DMS53 treated with DMSO at 0.1 percent for 48 hours (cell line): ENCODE measurements around the gene KCNG3.
A peak's percentile ranks its signal among the peaks of the same experiment; 100 is the strongest.

ENCODE experiments used
- DNase-seq: peaks from one replicate; lab custom pipeline; 2025; ENCODE audit not compliant: unreplicated experiment; lab: John Stamatoyannopoulos, UW

Gene KCNG3

DNA sequence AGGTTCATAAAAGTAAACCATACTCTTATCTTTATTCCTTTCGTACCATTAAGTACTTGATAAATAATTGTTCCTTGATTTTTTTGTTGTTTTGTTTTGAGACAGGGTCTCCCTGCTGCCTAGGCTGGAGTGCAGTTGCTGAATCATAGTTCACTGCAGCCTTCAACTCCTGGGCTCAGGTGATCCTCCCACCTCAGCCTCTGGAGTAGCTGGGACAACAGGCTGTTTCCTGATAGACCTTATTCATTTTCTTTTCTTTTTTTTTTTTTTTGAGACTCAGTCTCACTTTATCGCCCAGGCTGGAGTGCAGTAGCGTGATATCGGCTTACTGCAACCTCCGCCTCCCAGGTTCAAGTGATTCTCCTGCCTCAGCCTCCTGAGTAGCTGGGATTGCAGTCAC, 5.5 kb downstream of the KCNG3 start:
- DNase-seq = no peak

DNA sequence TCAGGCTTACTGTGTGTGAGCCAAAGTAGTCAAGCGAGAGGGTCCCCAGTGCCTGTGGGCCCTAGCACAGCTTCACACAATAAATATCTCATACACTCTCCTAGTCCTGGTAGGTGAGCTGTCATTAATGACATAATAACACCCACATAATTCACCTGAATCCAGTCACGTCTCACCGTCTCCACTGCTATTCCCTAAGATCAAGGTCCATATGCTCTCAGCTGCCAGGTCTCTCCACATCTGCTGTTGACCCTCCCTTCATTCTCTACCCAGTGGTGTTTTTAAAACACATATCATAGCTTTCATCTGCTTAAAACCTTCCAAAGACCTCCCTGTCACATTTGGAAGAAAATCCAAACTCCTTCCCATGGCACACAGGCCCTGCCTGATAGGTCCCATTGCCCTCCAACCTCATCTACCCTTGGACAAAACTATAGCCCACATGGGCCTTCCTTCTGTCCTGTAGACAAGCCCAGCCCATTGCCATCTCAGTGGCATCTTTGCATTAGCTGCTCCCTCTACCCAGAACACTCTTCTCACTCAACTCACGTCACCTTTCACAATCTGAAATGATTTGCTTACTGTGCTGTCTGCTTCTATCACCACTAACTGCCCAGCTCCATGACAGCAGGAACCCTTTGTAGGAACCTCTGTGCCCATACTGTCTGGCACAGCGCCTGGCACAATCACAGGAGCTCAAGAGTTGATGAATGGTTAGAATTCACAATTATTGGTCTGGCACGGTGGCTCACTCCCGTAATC, 7.5 kb downstream of the KCNG3 start:
- DNase-seq = no peak

DNA sequence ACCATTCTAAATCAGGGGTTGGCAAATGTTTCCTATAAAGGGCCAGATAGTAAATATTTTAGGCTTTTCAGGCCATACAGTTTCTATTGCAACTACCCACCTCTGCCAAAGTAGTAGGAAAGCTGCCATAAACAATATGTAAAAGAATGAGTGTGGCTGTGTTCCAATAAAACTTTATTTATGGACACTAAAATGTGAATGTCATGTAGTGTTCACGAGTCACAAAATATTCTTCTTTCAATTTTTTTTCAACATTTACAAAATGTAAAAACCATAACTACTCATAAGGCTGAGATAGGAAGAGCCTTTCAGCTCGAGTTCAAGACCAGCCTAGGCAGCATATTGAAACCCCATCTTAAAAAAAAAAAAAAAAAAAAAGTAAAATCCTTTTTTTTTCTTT, 13.4 kb downstream of the KCNG3 start:
- no peak for DNase-seq

DNA sequence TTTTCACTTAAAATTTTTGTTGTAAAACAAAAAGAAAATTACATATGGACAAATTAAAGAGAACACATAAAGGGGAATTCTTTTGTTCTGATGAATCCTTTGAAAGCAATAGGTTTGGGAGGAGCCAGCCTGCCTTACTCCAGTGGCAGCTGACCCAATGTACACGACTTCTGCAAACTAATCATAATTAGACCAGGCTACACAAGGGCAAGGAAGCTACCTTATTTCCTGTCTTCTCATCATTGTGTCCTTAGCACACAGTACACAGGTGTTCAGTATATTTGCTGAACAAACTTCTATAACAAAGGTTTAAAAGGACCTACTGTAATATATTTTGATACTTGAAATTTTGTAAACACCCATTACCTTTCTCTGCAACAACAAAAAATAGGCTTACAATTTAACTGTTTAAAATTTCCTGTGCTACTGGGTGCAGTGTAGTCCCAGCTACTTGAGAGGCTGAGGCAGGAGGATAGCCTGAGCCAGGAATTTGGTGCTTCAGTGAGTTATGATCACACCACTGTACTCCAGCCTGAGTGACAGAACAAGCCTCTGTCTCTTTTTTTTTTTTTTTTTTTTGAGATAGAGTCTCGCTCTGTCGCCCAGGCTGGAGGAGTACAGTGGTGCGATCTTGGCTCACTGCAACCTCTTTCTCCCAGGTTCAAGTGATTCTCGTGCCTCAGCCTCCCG, 18.9 kb downstream of the KCNG3 start:
- peak; percentile 86 for DNase-seq

DNA sequence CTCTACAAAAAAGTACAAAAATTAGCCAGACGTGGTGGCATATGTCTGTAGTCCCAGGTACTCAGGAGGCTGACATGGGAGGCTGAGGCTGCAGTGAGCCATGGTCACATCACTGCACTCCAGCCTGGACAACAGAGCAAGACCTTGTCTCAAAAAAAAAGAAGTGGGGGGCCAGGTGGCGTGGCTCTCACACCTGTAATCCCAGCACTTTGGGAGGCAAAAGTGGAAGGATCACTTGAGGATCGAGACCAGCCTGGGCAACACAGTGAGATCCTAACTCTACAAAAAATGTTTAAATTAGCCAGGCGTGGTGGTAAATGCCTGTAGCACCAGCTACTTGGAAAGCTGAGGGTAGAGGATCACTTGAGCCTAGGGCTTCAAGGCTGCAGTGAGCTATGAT, 23.1 kb downstream of the KCNG3 start:
- no peak for DNase-seq

DNA sequence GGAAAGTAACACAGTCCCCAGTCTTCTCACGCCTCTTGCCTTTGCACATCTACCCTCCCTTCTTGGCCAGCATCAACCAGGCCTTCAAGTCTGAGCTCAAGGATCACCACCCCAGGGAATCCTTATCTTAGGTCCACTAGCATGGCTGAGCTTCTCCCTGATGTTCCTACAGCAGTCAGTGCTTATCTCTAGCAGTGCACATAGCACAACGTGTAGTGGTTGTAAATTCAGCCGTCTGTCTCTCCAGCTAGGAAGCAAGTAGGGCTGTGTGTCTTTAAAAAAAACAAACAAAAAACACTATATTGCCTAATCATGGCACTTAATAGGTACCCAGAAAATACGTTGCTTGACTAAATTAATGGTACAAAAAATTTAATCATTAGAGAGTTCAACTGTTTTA, 29.2 kb downstream of the KCNG3 start:
- DNase-seq = no peak

DNA sequence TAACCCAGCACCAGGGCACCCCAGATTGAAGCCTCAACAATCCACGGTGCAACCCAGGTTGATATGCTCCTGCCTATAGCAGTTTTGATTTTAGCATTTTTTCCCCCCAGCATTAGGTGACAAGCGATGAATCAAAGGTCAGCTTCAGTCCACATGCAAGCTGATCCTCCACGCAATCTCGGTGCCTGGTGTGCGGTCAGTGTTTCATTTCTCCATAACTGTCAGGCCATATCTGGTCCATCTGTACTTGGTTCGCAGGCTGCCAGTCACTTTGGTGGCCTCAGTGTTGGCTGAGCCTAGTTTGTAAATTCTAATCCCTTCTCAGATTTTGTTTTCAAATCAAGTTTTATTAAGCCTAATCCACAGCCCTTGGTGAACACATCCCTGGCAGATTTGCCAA, 30.2 kb downstream of the KCNG3 start:
- DNase-seq = no peak

DNA sequence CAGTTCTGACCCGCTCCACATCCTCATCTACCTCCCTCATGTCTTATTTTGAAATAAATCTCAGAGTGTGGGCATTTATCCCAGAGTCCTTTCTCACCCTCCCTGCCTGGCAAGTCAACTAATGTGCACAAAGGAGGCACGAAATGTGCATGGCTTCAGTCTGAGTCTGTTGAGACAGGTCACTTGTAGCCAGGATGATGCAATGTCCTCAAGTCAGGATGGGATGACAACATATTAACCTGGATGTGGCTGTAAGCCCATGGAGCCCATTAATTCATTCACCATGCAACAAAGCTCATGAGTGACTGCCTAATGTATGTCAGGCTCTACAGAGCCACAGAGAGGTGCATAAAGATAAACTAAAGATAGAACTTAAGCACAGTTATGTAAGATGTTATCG, 34.5 kb downstream of the KCNG3 start:
- DNase-seq = no peak

DNA sequence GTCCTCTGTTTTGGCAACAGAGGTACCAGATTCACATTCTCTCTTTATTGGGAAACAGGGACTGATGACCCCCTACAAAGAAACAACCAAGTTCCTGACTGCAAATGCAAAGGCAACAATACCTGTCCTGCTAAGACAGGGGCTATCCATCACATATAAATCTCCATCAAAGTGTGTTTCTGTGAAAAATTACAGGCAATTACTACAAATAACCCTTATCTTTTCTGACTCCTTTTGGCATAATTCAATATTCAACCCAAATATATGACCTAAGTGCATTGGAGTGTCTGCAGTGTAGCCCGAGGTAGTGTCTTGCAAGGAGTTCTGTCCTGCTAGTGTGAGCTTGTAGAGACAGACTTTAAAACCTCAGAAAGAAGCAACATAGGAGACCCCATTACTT, 35.4 kb downstream of the KCNG3 start:
- DNase-seq = no peak

DNA sequence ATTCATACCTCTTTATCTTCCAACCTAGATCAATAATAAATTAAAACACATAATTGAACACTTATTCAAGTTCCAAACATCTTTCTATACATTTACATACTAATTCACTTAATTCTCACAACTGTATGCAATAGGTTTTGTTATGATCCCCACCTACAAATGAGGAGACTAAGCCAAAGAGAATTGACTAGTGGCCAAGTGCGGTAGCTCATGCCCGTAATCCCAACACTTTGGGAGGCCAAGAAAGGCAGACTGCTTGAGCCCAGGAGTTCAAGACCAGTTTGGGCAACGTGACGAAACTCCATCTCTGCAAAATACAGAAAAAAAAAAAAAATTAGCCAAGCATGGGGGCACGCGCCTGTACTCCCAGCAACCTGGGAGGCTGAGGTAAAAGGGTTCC, 36.8 kb downstream of the KCNG3 start:
- no peak for DNase-seq

DNA sequence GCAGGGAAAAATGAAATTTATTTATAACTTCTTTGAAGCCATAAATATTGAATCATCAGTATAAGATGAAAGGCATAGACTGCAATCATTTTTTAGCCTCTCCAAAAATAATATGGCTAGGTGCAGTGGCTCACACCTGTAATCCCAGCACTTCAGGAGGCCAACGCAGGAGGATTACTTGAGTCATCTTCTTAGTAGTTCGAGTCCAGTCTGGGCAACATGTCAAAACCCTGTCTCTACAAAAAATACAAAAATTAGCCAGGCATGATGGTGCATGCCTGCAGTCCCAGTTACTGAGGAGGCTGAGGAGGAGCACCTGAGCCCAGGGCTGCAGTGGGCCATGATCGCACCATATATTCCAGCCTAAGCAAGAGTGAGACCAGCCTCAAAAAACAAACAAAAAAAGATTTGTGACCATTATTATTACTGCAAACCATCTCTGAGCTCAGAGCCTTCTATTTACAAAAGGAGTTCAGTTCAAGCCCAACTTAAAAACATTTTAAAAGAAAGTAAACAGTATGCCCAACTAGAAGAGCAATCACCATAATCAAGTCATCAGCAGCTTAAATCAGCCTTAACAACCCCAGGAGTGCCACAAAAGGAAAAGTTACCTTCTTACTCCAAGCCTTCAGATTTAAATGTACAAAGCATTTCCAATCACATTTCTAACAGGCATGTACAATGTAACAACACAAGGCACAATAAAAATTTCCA, 37.5 kb downstream of the KCNG3 start:
- no peak for DNase-seq

DNA sequence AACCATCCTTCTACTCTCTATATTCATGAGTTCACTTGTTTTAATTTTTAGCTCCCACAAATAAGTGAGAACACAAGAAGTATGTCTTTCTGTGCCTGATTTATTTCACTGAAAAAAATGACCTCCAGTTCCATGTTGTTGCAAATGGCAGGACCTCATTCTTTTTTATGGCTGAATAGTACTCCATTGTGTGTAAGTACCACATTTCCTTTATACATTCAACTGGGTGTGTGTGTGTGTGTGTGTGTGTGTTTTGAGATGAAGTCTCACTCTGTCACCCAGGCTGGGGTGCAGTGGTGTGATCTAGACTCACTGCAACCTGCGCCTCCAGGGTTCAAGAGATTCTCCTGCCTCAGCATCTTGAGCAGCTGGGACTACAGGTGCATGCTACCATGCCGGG, 41.2 kb downstream of the KCNG3 start:
- DNase-seq = no peak

DNA sequence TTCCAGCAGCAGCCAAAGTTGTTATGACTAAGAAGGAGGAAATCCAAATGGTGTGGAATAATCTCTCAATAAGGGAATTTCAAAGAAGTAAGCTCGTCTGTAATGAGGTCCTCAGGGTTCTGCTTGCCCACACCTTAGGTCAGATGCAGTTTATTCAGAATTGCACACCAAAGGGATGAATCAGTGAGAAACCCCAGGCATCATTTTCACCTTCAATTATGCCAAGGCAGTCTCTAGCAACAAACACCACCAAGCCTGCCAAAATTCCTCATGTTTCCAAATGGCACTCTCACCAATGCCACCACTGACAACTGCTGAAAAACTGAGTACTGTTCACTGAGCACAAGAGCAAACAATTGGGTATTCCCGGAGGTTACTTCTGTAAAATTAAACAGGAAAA, 43.6 kb downstream of the KCNG3 start:
- DNase-seq = no peak

DNA sequence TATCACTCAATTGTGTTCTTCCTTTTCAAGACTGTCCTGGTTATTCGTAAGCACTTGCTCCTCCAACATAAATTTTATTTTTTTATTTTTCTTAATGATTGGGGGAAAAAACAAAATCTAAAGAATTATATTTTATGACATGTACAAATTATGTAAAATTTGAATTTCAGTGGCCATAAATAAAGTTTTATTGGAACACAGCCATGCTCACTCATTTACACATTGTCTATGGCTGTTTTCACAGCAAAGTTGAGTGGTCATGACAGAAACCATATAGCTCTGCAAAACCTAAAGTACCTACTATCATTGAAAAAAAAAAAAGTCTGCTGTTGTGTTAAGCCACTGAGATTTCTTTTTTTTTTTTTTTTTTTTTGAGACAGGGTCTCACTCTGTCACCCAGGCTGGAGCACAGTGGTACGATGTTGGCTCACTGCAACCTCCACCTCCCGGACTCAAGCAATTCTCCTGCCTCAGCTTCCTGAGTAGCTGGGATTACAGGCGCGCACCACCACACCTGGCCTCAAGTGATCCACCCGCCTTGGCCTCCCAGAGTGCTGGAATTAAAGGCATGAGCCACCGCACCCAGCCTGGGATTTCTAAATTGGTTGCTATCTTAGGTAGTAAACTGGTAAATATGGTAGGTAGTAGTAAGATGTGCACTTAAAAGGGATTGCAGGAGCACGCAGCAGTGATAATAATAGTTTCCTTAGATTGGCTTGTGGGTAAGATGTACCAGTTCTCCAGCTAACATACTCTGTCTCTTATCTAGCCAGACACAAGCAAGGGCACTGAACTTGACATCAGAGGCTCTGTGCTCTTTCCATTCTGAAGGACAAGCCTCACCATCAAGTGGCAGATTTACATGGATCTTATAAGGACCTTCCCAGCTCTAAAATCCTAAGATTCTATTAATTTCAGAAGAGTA, 44.4 kb downstream of the KCNG3 start:
- no peak for DNase-seq

DNA sequence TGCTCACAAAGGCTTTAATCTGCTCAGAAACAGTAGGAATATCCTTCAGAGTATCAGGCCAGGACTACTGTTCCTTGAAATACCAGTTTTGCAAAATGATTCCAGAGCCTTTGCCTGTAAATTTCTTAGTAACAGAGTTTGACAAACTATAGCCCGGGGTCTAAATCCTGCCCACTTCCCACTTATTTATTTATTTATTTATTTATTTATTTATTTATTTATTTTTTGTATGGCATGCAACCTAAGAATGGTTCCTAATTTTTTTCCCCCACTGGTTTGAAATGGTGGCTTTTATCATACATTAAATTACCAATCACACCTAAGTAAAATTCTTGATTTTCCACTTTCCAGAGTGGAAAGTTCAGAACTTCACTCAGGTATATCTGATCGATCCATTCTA, 45.6 kb downstream of the KCNG3 start:
- DNase-seq = no peak

DNA sequence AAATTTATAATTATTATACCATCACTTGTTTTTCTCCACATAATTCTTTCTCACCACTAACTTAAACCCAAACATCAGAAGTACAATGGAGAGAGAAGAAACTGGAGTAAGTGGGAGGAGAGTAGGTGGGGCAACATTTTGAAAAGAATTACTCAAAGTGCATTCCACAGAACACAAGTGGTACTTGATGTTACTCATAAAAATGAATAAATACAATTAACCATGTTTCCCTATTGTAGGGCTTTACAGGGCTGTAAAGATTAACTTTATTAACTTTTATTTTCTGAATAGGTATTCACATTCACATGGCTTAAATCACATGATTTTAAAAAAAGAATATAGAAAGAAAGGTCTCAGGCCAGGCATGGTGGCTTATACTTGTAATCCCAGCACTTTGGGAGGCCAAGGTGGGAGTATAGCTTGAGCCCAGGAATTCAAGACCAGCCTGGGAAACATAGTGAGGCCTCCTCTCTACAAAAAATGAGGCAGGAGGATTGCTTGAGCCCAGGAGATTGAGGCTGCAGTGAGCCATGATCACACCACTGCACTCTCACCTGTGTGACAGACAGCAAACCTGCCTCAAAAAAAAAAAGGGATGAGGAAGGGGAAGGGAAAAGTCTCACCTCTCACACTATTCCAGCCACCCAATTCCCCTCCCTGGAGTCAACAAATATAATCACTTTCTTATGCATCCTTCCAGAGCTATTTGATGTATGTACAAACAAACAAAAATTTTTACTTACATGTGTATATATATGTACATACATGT, 47.1 kb downstream of the KCNG3 start:
- DNase-seq = no peak

DNA sequence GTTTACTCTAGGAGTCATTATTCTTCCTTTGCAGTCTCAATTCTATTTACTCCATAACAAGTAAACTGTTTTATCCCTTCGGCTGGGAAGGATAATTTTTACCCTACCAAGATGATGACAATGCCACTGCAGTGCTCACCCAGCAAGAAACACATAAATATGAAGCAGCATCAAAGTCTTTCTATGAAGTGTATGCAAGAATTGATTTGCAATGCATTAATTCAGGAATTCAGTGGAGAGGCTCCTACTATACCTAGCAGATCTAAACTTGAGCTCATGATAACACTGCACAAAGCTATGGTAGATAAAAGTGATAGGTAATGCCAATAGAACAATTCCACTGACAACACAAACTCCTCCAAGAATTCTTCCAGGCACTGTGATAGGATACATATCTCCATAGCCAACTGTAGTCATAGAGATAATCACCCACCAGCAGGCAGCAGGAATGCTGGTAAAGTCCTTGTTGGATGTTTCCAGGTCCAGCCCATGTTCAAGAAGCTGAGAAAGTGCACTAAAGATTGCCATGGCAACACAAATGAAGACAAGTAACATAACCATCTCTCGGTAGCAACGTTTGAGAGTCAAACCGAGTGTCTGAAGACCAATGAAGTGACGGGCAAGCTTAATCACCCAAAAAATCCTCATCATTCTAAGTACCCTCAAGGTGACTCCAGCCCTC, 49.9 kb downstream of the KCNG3 start:
- no peak for DNase-seq

DNA sequence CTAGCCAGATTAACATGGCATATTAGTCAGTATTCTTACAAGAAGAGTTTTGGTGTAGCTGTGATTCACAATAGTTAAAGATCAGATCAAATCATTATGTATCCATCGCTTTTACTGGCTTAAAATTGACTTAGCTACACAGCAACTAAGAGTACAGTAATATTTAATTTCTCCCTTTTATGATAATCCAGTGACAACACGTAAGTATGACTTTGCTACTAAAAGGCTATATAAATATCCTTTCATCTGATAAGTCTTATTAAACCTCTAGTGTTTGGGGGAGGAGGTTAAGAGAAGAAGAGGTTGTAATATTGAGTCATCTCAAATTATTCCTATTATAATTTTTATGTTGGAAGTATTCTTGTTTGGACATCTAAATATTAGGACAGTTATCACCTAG, 51.0 kb downstream of the KCNG3 start:
- no peak for DNase-seq

DNA sequence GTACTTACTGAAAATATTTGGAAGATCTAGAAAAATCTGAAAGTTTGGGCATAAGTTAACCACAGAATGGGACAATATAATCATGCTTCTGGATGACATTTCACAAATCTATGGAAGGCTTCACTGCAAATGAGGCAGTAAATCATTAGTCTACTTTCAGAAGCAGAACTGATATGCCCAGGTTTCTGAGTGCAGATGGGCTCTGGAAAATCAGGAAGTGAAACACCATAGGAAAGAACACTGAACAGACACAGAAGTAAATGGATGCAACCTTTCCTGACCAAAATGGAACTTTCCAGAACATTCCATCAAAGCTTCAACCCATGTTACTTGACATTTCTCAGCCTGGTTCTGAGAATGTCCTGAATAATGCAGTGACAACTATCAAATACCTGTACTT, 55.1 kb downstream of the KCNG3 start:
- DNase-seq = no peak

DNA sequence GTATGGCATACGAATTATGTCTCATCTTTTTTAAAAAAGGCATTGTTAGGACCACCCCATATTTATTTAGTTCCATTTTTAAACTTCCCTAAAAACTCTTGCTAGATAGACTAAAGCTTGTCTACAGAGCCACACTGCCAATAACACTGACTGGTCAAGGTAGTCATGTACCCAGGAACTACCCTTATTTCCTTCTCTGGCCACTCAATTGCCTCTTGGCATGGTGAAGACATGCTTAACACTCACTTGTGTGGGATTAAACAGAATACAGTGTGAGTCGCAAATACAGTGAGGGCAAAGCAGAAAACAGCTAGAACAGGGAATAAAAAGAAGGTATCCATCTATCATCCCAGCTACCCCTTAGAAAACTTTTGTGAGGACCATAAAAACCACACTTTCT, 57.4 kb downstream of the KCNG3 start:
- DNase-seq = no peak
